Measurements from ENCODE around the gene NXT1.
"Not testable (repeated sequence)": the region's sequence is repeated elsewhere in the genome, so short reads cannot be mapped to it uniquely, and the experiment has no call there.

NXT1 gene

GRCh38 chr20:23350196-23350903, at the start of gene NXT1:
Gene NXT1 (plus strand): TSS chr20:23350791. CDS start chr20:23354042, 3,251 bp downstream.
- peak; percentile 91 for DNase-seq

- DNase-seq, result no peak
Observed at GRCh38 chr20:23301436-23302050, 49.0 kb upstream of the NXT1 start.

- no peak for DNase-seq
Observed at GRCh38 chr20:23302386-23302785, 48.2 kb upstream of the NXT1 start.

GRCh38 chr20:23302801-23303200, 47.8 kb upstream of the NXT1 start:
- DNase-seq, result no peak

GRCh38 chr20:23303325-23304102, 47.1 kb upstream of the NXT1 start:
- no peak for DNase-seq

GRCh38 chr20:23304616-23305015, 46.0 kb upstream of the NXT1 start:
- no peak for DNase-seq

GRCh38 chr20:23305098-23305497, 45.5 kb upstream of the NXT1 start:
- no peak for DNase-seq

- not testable (repeated sequence) for DNase-seq
Observed at GRCh38 chr20:23307393-23307792, 43.2 kb upstream of the NXT1 start.

- no peak for DNase-seq
Observed at GRCh38 chr20:23308024-23308423, 42.6 kb upstream of the NXT1 start.

- no peak for DNase-seq
Observed at GRCh38 chr20:23308908-23309307, 41.7 kb upstream of the NXT1 start.

GRCh38 chr20:23309781-23310180, 40.8 kb upstream of the NXT1 start:
- DNase-seq, result no peak

- no peak for DNase-seq
Observed at GRCh38 chr20:23311947-23312506, 38.6 kb upstream of the NXT1 start.

GRCh38 chr20:23313271-23313670, 37.3 kb upstream of the NXT1 start:
- DNase-seq, result no peak

- DNase-seq, result no peak
Observed at GRCh38 chr20:23314699-23315098, 35.9 kb upstream of the NXT1 start.

- DNase-seq, result no peak
Observed at GRCh38 chr20:23315099-23315498, 35.5 kb upstream of the NXT1 start.

- DNase-seq, result no peak
Observed at GRCh38 chr20:23316626-23317025, 34.0 kb upstream of the NXT1 start.

- DNase-seq, result no peak
Observed at GRCh38 chr20:23317081-23317480, 33.5 kb upstream of the NXT1 start.

- DNase-seq, result no peak
Observed at GRCh38 chr20:23318347-23318746, 32.2 kb upstream of the NXT1 start.

GRCh38 chr20:23320317-23320716, 30.3 kb upstream of the NXT1 start:
- DNase-seq, result no peak

- DNase-seq, result no peak
Observed at GRCh38 chr20:23325107-23325506, 25.5 kb upstream of the NXT1 start.

- no peak for DNase-seq
Observed at GRCh38 chr20:23326774-23327173, 23.8 kb upstream of the NXT1 start.

GRCh38 chr20:23327617-23328333, 22.8 kb upstream of the NXT1 start:
- DNase-seq, result no peak
